ENCODE measurements around the gene ZNF276.
"Not testable (repeated sequence)": the region's sequence is repeated elsewhere in the genome, so short reads cannot be mapped to it uniquely, and the experiment has no call there.

The ZNF276 gene

GRCh38 chr16:89694784-89695085 lies 26.6 kb upstream of the ZNF276 start:
- not testable (repeated sequence) for H3K27ac ChIP-seq (ENCODE audit: low read depth, low read length); H3K79me1 ChIP-seq (ENCODE audit: low read length); H3K23ac ChIP-seq (ENCODE audit: low read length); H3K4me1 ChIP-seq (ENCODE audit: control insufficient read depth, low read depth, low read length); DNase-seq; H4K8ac ChIP-seq (ENCODE audit: low read depth, low read length); H3K4me3 ChIP-seq (ENCODE audit: low read length); H3K79me2 ChIP-seq (ENCODE audit: control insufficient read depth, insufficient read depth, low read length); H2BK15ac ChIP-seq (replicated peaks; ENCODE audit: low read depth); H2BK120ac ChIP-seq (ENCODE audit: low read depth, low read length); H3K18ac ChIP-seq (ENCODE audit: low read length); H3K9ac ChIP-seq (ENCODE audit: low read length); H4K5ac ChIP-seq (ENCODE audit: low read length); H3K4ac ChIP-seq (ENCODE audit: low read depth, low read length); H2AK5ac ChIP-seq (ENCODE audit: low read length); H2BK5ac ChIP-seq (ENCODE audit: low read length); H3K27me3 ChIP-seq (ENCODE audit: insufficient read depth, low read length, poor library complexity); H3K4me2 ChIP-seq (ENCODE audit: low read length); H3K56ac ChIP-seq (ENCODE audit: low read length); H3K36me3 ChIP-seq (ENCODE audit: control insufficient read depth, insufficient read depth, low read length)
- WGBS (ENCODE audit: extremely low coverage, insufficient coverage, low lambda C conversion rate): no CpG with 5 or more reads among the region's 23 CpGs

- Histone ChIP-seq H3K27me3 (ENCODE audit: insufficient read depth, low read length, poor library complexity) (no peaks in the 10 kb centered on the region), H3K36me3 (ENCODE audit: control insufficient read depth, insufficient read depth, low read length) (peaks cover 9% of the 10 kb centered on the region), H4K8ac (ENCODE audit: low read depth, low read length) (no peak overlapping the region), H2AK5ac (ENCODE audit: low read length) (no peak overlapping the region), H2BK5ac (ENCODE audit: low read length) (no peak overlapping the region), H3K4me2 (ENCODE audit: low read length) (no peak overlapping the region), H2BK15ac (replicated peaks; ENCODE audit: low read depth) (no peak overlapping the region), H3K18ac (ENCODE audit: low read length) (no peak overlapping the region), H3K4me1 (ENCODE audit: control insufficient read depth, low read depth, low read length) (peaks cover 3% of the 10 kb centered on the region), H3K9ac (ENCODE audit: low read length) (no peak overlapping the region), H2BK120ac (ENCODE audit: low read depth, low read length) (no peak overlapping the region), H3K4me3 (ENCODE audit: low read length) (no peak overlapping the region), H3K4ac (ENCODE audit: low read depth, low read length) (no peak overlapping the region), H3K23ac (ENCODE audit: low read length) (no peak overlapping the region), H4K5ac (ENCODE audit: low read length) (no peak overlapping the region), H3K27ac (ENCODE audit: low read depth, low read length) (no peak overlapping the region), H3K79me1 (ENCODE audit: low read length) (no peaks in the 10 kb centered on the region), H3K56ac (ENCODE audit: low read length) (no peak overlapping the region), H3K79me2 (ENCODE audit: control insufficient read depth, insufficient read depth, low read length) (no peaks in the 10 kb centered on the region)
- WGBS (ENCODE audit: extremely low coverage, insufficient coverage, low lambda C conversion rate): no CpG with 5 or more reads among the region's 31 CpGs
- DNase-seq: no peak
Measured at GRCh38 chr16:89695086-89695874, 26.1 kb upstream of the ZNF276 start.

- no peak overlapping the region for H3K9ac ChIP-seq (ENCODE audit: low read length)
- H3K4me2 ChIP-seq (ENCODE audit: low read length): no peak overlapping the region
- H2BK120ac ChIP-seq (ENCODE audit: low read depth, low read length): no peak overlapping the region
- H3K23ac ChIP-seq (ENCODE audit: low read length): no peak overlapping the region
- H3K4ac ChIP-seq (ENCODE audit: low read depth, low read length): no peak overlapping the region
- H3K4me1 ChIP-seq (ENCODE audit: control insufficient read depth, low read depth, low read length): peaks cover 7% of the 10 kb centered on the region
- H3K79me1 ChIP-seq (ENCODE audit: low read length): no peaks in the 10 kb centered on the region
- no peak overlapping the region for H3K18ac ChIP-seq (ENCODE audit: low read length)
- no peak overlapping the region for H2AK5ac ChIP-seq (ENCODE audit: low read length)
- no peak overlapping the region for H3K56ac ChIP-seq (ENCODE audit: low read length)
- H4K8ac ChIP-seq (ENCODE audit: low read depth, low read length): no peak overlapping the region
- no peak overlapping the region for H3K4me3 ChIP-seq (ENCODE audit: low read length)
- no CpG with 5 or more reads among the region's 25 CpGs for WGBS (ENCODE audit: extremely low coverage, insufficient coverage, low lambda C conversion rate)
- no peaks in the 10 kb centered on the region for H3K79me2 ChIP-seq (ENCODE audit: control insufficient read depth, insufficient read depth, low read length)
- no peak overlapping the region for H4K5ac ChIP-seq (ENCODE audit: low read length)
- peaks cover 9% of the 10 kb centered on the region for H3K36me3 ChIP-seq (ENCODE audit: control insufficient read depth, insufficient read depth, low read length)
- no peak overlapping the region for H2BK5ac ChIP-seq (ENCODE audit: low read length)
- DNase-seq: no peak
- no peak overlapping the region for H2BK15ac ChIP-seq (replicated peaks; ENCODE audit: low read depth)
- no peaks in the 10 kb centered on the region for H3K27me3 ChIP-seq (ENCODE audit: insufficient read depth, low read length, poor library complexity)
- no peak overlapping the region for H3K27ac ChIP-seq (ENCODE audit: low read depth, low read length)
Measured at GRCh38 chr16:89695875-89696669, 25.3 kb upstream of the ZNF276 start.

DNA sequence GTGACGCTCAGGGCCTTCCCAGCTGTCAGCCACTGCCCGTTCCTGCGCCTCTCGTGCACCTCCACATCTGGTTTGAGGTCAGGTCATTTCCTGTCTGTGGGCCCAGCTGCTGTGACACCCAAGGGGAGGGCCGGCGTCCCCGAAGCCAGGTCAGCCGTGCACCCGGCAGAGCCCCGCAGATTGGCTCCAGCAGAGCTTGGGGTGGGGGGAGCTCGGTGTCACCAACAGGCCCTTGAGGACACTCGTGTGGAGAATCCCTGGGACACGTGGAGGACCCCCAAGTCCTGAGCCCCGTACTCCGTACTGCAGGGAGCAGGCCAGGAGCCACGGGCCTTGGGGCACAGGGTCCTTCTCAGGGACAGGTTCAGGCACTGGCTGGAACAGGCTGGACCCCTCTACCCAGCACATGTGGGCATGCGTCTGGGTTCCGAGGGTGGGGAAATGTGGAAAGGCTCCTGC lies 24.6 kb upstream of the ZNF276 start:
- H3K9ac ChIP-seq (ENCODE audit: low read length): no peak overlapping the region
- no peak overlapping the region for H3K23ac ChIP-seq (ENCODE audit: low read length)
- DNase-seq: no peak
- H4K5ac ChIP-seq (ENCODE audit: low read length): no peak overlapping the region
- no peak overlapping the region for H2BK120ac ChIP-seq (ENCODE audit: low read depth, low read length)
- no peak overlapping the region for H4K8ac ChIP-seq (ENCODE audit: low read depth, low read length)
- H3K79me2 ChIP-seq (ENCODE audit: control insufficient read depth, insufficient read depth, low read length): no peaks in the 10 kb centered on the region
- no peak overlapping the region for H3K4ac ChIP-seq (ENCODE audit: low read depth, low read length)
- H3K18ac ChIP-seq (ENCODE audit: low read length): no peak overlapping the region
- H3K4me1 ChIP-seq (ENCODE audit: control insufficient read depth, low read depth, low read length): peaks cover 7% of the 10 kb centered on the region
- H3K27ac ChIP-seq (ENCODE audit: low read depth, low read length): no peak overlapping the region
- no peak overlapping the region for H2AK5ac ChIP-seq (ENCODE audit: low read length)
- H2BK15ac ChIP-seq (replicated peaks; ENCODE audit: low read depth): no peak overlapping the region
- no peak overlapping the region for H3K4me2 ChIP-seq (ENCODE audit: low read length)
- WGBS (ENCODE audit: extremely low coverage, insufficient coverage, low lambda C conversion rate): no CpG with 5 or more reads among the region's 18 CpGs
- no peaks in the 10 kb centered on the region for H3K79me1 ChIP-seq (ENCODE audit: low read length)
- H3K56ac ChIP-seq (ENCODE audit: low read length): no peak overlapping the region
- H2BK5ac ChIP-seq (ENCODE audit: low read length): no peak overlapping the region
- H3K4me3 ChIP-seq (ENCODE audit: low read length): no peak overlapping the region
- H3K36me3 ChIP-seq (ENCODE audit: control insufficient read depth, insufficient read depth, low read length): peaks cover 9% of the 10 kb centered on the region
- no peaks in the 10 kb centered on the region for H3K27me3 ChIP-seq (ENCODE audit: insufficient read depth, low read length, poor library complexity)

DNA sequence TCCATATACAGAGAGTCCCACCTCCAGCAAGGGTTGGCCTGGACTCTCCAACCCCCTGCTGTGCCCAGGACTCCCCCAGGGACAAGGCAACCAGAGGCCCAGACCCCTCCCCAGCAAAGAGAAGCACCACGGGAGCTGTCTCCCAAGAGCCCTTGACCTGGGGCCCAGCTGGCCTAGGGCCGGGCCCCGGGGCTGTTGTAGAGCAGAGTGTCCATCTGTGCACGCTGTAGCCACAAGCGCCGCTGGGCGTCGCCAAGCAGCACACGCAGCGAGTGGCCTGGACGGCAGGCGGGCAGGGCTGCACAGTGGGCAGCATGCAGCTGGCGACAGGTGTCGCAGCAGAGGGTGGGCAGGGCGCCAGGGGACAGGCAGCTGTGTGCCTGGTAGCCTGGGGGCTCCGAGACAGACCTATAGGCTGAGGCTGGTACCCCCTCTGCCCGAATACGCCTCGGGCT lies 24.1 kb upstream of the ZNF276 start:
- no peak overlapping the region for H2BK15ac ChIP-seq (replicated peaks; ENCODE audit: low read depth)
- H3K79me2 ChIP-seq (ENCODE audit: control insufficient read depth, insufficient read depth, low read length): no peaks in the 10 kb centered on the region
- H3K36me3 ChIP-seq (ENCODE audit: control insufficient read depth, insufficient read depth, low read length): peaks cover 9% of the 10 kb centered on the region
- no CpG with 5 or more reads among the region's 19 CpGs for WGBS (ENCODE audit: extremely low coverage, insufficient coverage, low lambda C conversion rate)
- H3K56ac ChIP-seq (ENCODE audit: low read length): no peak overlapping the region
- no peak overlapping the region for H4K8ac ChIP-seq (ENCODE audit: low read depth, low read length)
- no peak overlapping the region for H3K27ac ChIP-seq (ENCODE audit: low read depth, low read length)
- H2BK5ac ChIP-seq (ENCODE audit: low read length): no peak overlapping the region
- no peak for DNase-seq
- H2AK5ac ChIP-seq (ENCODE audit: low read length): no peak overlapping the region
- H3K4me3 ChIP-seq (ENCODE audit: low read length): no peak overlapping the region
- H3K18ac ChIP-seq (ENCODE audit: low read length): no peak overlapping the region
- H3K4me2 ChIP-seq (ENCODE audit: low read length): no peak overlapping the region
- no peak overlapping the region for H3K4ac ChIP-seq (ENCODE audit: low read depth, low read length)
- no peak overlapping the region for H3K9ac ChIP-seq (ENCODE audit: low read length)
- no peak overlapping the region for H4K5ac ChIP-seq (ENCODE audit: low read length)
- peaks cover 7% of the 10 kb centered on the region for H3K4me1 ChIP-seq (ENCODE audit: control insufficient read depth, low read depth, low read length)
- H3K27me3 ChIP-seq (ENCODE audit: insufficient read depth, low read length, poor library complexity): no peaks in the 10 kb centered on the region
- H3K23ac ChIP-seq (ENCODE audit: low read length): no peak overlapping the region
- no peak overlapping the region for H2BK120ac ChIP-seq (ENCODE audit: low read depth, low read length)
- H3K79me1 ChIP-seq (ENCODE audit: low read length): no peaks in the 10 kb centered on the region

All from mesendoderm (in vitro differentiated cells).